AG09319 (cell line): ENCODE measurements around the gene GPR158.

ENCODE experiments used
- DNase-seq: peaks from one replicate; pipeline ENCODE4 v3.0.0-alpha.2; 2010; ENCODE audit warnings: low read depth; ENCODE audit errors: extremely low read depth
- CTCF ChIP-seq: IDR thresholded peaks from 2 replicates; pipeline ENCODE4 v1.5.1; 2011; ENCODE audit warnings: low read depth, mild to moderate bottlenecking, inconsistent platforms, low read length, moderate library complexity

GPR158 gene

GRCh38 chr10:25547382-25547781 is 372.6 kb downstream of the GPR158 start:
- TF ChIP-seq CTCF, result no peak
- no peak for DNase-seq

GRCh38 chr10:25552283-25552919 is 377.6 kb downstream of the GPR158 start:
- no peak for TF ChIP-seq CTCF
- no peak for DNase-seq

GRCh38 chr10:25555865-25556264 is 381.1 kb downstream of the GPR158 start:
- no peak for DNase-seq
- no peak for TF ChIP-seq CTCF

- no peak for TF ChIP-seq CTCF
- no peak for DNase-seq
These were observed 381.7 kb downstream of the GPR158 start for GRCh38 chr10:25556457-25556856.

GRCh38 chr10:25557136-25557535 is 382.3 kb downstream of the GPR158 start:
- DNase-seq, result no peak
- TF ChIP-seq CTCF, result no peak

- DNase-seq, result no peak
- TF ChIP-seq CTCF, result no peak
These were observed 387.0 kb downstream of the GPR158 start for GRCh38 chr10:25561758-25562157.

- no peak for DNase-seq
- no peak for TF ChIP-seq CTCF
These were observed 387.7 kb downstream of the GPR158 start for GRCh38 chr10:25562547-25562946.
